ENCODE data around the gene CUBN.
A peak's percentile ranks its signal among the peaks of the same experiment; 100 is the strongest.
"Not testable (repeated sequence)": the region's sequence is repeated elsewhere in the genome, so short reads cannot be mapped to it uniquely, and the experiment has no call there.

The CUBN gene

GRCh38 chr10:16853809-16854208 is 275.8 kb downstream of the CUBN start:
- no peak for DNase-seq

- DNase-seq: no peak
Measured at GRCh38 chr10:16853201-16853600, 276.4 kb downstream of the CUBN start.

GRCh38 chr10:16852624-16853023 is 277.0 kb downstream of the CUBN start:
- DNase-seq: no peak

- DNase-seq: peak; percentile 73
Measured at GRCh38 chr10:16848562-16849154, 281.0 kb downstream of the CUBN start.

- no peak for DNase-seq
Measured at GRCh38 chr10:16847644-16848043, 282.0 kb downstream of the CUBN start.

- no peak for DNase-seq
Measured at GRCh38 chr10:16845248-16845647, 284.4 kb downstream of the CUBN start.

- DNase-seq: no peak
Measured at GRCh38 chr10:16843252-16843870, 286.2 kb downstream of the CUBN start.

GRCh38 chr10:16835228-16835627 is 294.4 kb downstream of the CUBN start:
- DNase-seq: no peak

- no peak for DNase-seq
Measured at GRCh38 chr10:16832351-16833080, 297.1 kb downstream of the CUBN start.

- DNase-seq: no peak
Measured at GRCh38 chr10:16828701-16829175, 300.9 kb downstream of the CUBN start.

GRCh38 chr10:16828114-16828568 is 301.5 kb downstream of the CUBN start:
- peak; percentile 77 for DNase-seq

- DNase-seq: not testable (repeated sequence)
Measured at GRCh38 chr10:16827474-16827873, 302.1 kb downstream of the CUBN start.

- DNase-seq: no peak
Measured at GRCh38 chr10:16822726-16823360, 306.8 kb downstream of the CUBN start.

GRCh38 chr10:16822027-16822426 is 307.6 kb downstream of the CUBN start:
- no peak for DNase-seq

- no peak for DNase-seq
Measured at GRCh38 chr10:16820421-16820820, 309.2 kb downstream of the CUBN start.

GRCh38 chr10:16820018-16820417 is 309.6 kb downstream of the CUBN start:
- no peak for DNase-seq

- no peak for DNase-seq
Measured at GRCh38 chr10:16819436-16819835, 310.2 kb downstream of the CUBN start.

- no peak for DNase-seq
Measured at GRCh38 chr10:16819026-16819425, 310.6 kb downstream of the CUBN start.

GRCh38 chr10:16817125-16818019 is 312.2 kb downstream of the CUBN start, which contains the start of gene RSU1:
Gene RSU1 (minus strand): TSS chr10:16817424. CDS start chr10:16817081, 343 bp downstream.
- DNase-seq: peak; percentile 100

- no peak for DNase-seq
Measured at GRCh38 chr10:16816830-16817124, 312.8 kb downstream of the CUBN start.

- no peak for DNase-seq
Measured at GRCh38 chr10:16816171-16816570, 313.4 kb downstream of the CUBN start.

- DNase-seq: no peak
Measured at GRCh38 chr10:16814012-16814411, 315.6 kb downstream of the CUBN start.

GRCh38 chr10:16812676-16813075 is 316.9 kb downstream of the CUBN start:
- DNase-seq: no peak

Measured in islet precursor cell (in vitro differentiated cells).